Activated T-cell treated with anti-CD3 and anti-CD28 coated beads, Interleukin-2, amount 50 U/mL, for 24 hours (primary cell): ENCODE data around the gene HSD17B3.
"Not testable (repeated sequence)": the region's sequence is repeated elsewhere in the genome, so short reads cannot be mapped to it uniquely, and the experiment has no call there.

Source experiments
- DNase-seq: peaks from one replicate; pipeline ENCODE4 v3.0.0-alpha.2; 2020
- H3K27ac Mint-ChIP-seq: 2 replicates; pipeline ENCODE4 v1.8.0; 2020; ENCODE audit warnings: mild to moderate bottlenecking, mixed read lengths
- H3K27me3 Mint-ChIP-seq: 2 replicates; pipeline ENCODE4 v1.8.0; 2020; ENCODE audit warnings: mixed read lengths
- H3K36me3 Mint-ChIP-seq: 2 replicates; pipeline ENCODE4 v1.8.0; 2020; ENCODE audit warnings: low read depth, mixed read lengths
- H3K4me1 Mint-ChIP-seq: 2 replicates; pipeline ENCODE4 v1.8.0; 2020; ENCODE audit warnings: low read depth, mixed read lengths
- H3K4me3 Mint-ChIP-seq: 2 replicates; pipeline ENCODE4 v1.8.0; 2020; ENCODE audit warnings: mild to moderate bottlenecking, moderate library complexity, mixed read lengths
- H3K9me3 Mint-ChIP-seq: 2 replicates; pipeline ENCODE4 v1.8.0; 2020; ENCODE audit warnings: mixed read lengths

The HSD17B3 gene

DNA sequence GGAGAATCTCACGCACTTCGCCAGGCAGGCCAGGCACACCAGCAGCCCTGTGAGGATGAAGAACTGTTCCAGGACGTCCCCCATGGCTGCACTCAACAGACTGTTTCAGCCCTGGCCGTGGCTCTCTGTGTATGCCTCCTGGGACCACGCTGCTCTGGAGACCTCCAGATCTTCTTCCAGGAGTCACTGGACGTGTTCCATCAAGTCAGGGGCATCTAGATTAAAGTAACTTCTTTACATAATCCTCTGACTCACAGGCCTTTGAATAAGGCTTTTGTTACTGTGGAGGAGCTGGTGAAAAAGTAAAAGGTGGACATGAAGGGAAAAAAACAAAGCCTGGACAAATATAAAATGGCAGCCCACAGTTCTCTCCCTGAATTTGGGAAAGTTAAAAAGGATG, at the start of gene HSD17B3:
Gene HSD17B3, minus strand, starts transcription at position 156 of the 400 bp plus-strand sequence. Its CDS starts 72 bp downstream, at position 84.
- Mint-ChIP-seq H3K36me3 (no peaks in the 10 kb centered on the region), H3K4me1 (no peaks in the 10 kb centered on the region), H3K4me3 (no peak within 1 kb of the TSS), H3K27me3 (no peaks in the 10 kb centered on the region), H3K27ac (no peak within 1 kb of the TSS), H3K9me3 (no peaks in the 10 kb centered on the region)
- DNase-seq, result no peak

DNA sequence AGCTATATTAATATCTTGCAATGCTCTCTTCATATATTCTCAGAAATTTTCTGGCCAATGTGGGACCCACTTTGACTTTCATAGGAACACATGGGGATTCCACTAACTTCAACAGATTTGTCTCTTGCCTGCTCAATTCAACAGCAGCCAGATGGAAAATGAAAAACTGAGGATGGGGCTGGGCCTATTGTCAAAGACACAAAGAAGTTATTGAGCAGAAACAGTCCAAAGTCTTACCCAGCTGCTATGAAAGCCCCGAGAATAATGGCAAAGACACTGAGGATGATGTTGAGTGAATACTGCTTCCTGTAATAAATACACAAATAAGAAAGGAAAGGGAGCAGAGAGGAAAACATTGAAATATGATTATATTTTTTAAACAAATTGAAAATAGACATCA, 48.9 kb upstream of the HSD17B3 start:
- Mint-ChIP-seq H3K27me3 (no peaks in the 10 kb centered on the region), H3K9me3 (no peaks in the 10 kb centered on the region), H3K4me3 (no peak overlapping the region), H3K27ac (no peak overlapping the region), H3K4me1 (no peaks in the 10 kb centered on the region), H3K36me3 (peaks cover 1% of the 10 kb centered on the region)
- DNase-seq, result no peak

DNA sequence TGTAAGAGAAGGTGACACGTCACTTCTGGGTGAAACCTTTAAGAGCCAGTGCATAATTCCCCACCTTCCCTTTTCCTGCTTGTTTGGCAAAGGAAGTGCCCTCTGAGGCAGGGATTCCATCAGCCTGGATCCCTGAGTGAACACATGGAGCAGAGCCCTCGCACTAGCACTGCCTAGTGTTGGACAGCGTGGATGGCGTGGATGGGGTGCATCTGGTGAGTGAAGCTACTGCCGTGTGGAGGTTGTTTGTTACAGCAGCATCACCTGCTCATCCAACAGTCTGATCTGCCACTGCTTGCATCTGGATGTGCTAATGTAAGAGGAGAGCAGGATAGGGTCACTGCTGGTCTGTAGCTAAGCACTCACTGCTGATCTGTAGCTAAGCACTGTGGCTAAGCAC, 46.3 kb upstream of the HSD17B3 start:
- Mint-ChIP-seq H3K27ac (no peak overlapping the region), H3K4me1 (no peaks in the 10 kb centered on the region), H3K27me3 (no peaks in the 10 kb centered on the region), H3K4me3 (no peak overlapping the region), H3K9me3 (no peaks in the 10 kb centered on the region), H3K36me3 (no peaks in the 10 kb centered on the region)
- no peak for DNase-seq

DNA sequence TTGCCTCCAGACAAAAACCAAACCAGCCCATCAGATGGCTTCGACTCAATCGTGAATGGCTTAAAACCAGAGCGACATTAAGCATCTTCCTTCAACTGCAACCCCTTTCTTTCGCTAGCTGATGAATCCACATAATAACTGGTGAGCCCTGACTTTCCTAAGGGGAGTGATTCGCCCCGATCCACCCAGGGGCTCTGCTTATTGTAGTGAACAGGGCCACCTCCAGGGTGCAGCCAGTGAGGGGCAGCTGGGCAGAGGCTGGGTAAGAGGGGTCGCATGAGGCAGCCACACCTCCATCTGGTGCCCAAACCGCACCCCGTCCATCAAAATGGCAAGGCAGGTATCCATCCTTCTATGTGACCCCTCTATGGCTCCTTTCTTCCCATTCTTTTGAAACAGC, 43.6 kb upstream of the HSD17B3 start:
- H3K4me1 Mint-ChIP-seq, result no peaks in the 10 kb centered on the region
- H3K4me3 Mint-ChIP-seq, result no peak overlapping the region
- no peak for DNase-seq
- H3K9me3 Mint-ChIP-seq, result no peaks in the 10 kb centered on the region
- H3K27me3 Mint-ChIP-seq, result no peaks in the 10 kb centered on the region
- no peaks in the 10 kb centered on the region for H3K36me3 Mint-ChIP-seq
- no peak overlapping the region for H3K27ac Mint-ChIP-seq

DNA sequence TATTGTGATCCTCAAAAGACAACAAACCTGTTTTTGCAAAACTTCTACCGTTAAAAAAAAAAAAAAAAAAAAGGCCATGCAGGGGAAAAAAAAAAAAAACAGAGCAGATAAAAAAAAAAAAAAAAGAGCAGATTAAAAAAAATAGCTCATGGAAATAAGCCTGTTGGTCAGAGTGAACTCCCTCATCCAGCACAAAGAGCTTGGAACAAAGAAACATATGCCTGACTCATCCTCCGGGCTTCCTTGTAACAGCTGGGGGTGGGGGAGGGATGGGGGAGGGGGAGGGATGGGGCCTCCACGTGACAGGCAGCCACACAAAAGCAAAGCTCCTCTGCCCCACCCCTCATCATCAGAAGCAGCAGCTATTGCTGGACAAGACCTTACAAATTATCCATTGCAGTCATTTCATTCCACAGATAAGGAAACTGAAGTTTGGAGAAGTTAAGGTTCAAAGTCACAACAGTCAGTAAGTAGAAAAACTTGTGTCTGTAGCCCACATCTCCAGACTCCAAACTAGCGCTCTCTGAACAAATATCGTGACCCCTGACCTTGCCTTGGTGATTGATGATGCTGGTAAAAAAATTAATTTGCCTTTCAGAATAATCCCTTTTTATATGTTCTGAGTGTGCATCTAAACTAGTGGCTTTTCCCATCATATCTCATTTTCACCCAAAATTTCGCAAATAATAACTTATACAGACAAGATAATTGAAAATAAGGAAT, 42.6 kb upstream of the HSD17B3 start:
- H3K36me3 Mint-ChIP-seq, result no peaks in the 10 kb centered on the region
- DNase-seq, result no peak
- no peaks in the 10 kb centered on the region for H3K27me3 Mint-ChIP-seq
- no peak overlapping the region for H3K4me3 Mint-ChIP-seq
- no peak overlapping the region for H3K27ac Mint-ChIP-seq
- H3K9me3 Mint-ChIP-seq, result no peaks in the 10 kb centered on the region
- H3K4me1 Mint-ChIP-seq, result peaks cover 6% of the 10 kb centered on the region

DNA sequence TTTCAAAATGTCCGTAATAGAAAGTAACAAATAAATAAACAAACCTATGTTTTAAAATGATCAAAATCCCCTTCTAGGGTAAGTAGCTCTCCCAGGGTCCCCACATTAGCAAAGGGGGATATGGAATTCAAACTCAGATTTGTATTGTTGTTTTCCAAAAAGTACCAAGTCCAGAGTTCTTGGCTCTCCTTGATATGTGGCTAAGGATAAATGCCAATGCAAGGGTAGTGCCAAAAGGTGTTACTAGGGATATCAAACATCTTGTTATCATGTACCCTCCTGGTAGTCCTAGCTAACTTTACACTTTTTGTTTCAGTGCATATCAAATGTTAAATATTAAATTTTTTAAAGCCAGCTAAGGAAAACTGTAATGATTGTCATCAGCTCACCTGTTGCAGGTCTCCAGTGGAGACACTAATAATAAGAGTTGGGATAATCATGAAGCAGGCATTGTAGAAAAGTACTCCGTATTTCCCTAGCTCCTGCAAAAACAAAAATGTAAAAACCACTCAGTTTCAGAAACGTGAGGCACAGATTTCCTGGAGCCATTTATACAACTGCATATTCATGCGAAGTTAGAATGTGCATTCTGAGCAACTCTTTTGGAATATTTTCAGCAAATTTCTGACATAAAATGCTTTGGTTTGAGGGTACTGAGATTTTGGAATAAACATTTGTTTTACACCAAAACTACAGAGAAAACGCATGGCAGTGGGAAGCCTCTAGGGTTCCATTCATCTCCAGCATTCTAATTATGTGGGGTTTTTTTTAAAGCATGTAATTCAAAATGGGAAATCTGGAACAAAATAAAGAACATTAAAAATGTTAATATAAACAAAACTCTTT, 41.8 kb upstream of the HSD17B3 start:
- no peak for DNase-seq
- Mint-ChIP-seq H3K27me3 (no peaks in the 10 kb centered on the region), H3K4me1 (peaks cover 8% of the 10 kb centered on the region)

DNA sequence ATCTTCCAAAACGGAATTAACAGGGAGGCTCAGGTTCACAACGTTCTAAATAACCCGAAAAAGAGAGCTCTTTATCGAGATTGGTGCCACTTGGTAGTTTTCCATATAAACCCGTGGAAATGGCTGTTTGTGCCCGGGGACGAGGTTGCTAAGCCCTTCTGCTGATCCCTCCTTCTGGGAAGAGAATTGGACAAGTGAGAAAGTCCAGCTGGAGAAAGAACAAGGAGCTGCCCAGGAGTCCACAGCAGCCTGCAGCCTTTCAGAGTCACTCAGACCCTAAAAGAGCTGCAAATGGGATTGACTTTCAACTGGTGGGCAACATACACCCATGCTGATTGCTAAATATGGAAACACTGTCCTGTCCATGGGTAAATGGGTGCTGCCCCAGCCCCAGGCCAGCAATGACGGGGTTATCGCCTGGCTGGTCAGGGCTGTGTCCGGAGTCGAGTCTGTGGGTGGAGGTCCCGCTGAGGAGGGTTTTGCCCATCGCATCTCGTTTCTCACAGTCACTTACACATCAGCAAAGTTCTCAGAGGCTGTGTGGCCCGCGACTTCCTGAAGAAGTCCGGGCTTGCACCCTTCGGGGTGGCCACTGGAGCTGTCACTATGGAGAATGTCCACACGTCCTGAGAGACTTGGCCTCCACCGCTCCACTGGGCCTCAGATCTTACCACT, 40.7 kb upstream of the HSD17B3 start:
- Mint-ChIP-seq H3K4me1 (peaks cover 8% of the 10 kb centered on the region), H3K27ac (no peak overlapping the region), H3K27me3 (no peaks in the 10 kb centered on the region), H3K4me3 (no peak overlapping the region), H3K9me3 (no peaks in the 10 kb centered on the region), H3K36me3 (no peaks in the 10 kb centered on the region)
- no peak for DNase-seq

More for the DNA sequence above, 41.8 kb upstream of the HSD17B3 start:
- no peaks in the 10 kb centered on the region for H3K9me3 Mint-ChIP-seq
- no peak overlapping the region for H3K4me3 Mint-ChIP-seq
- H3K36me3 Mint-ChIP-seq, result no peaks in the 10 kb centered on the region
- H3K27ac Mint-ChIP-seq, result no peak overlapping the region

DNA sequence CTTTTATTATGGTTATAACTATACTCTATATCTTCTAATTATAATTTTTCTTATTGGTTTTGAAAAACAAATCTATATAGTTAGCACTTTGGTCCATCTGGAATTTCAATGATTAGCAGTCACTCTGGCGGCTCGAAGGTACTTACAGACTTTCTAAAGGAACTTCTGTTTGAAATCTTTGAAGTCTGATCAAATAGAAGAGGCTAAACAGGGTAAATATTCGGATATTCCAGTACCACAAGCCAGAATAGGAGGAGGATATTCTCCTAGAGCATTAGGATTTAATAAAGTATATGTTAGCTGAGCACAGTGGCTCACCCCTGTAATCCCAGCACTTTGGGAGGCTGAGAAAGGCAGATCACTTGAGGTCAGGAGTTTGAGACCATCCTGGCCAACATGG, 38.7 kb upstream of the HSD17B3 start:
- no peaks in the 10 kb centered on the region for H3K9me3 Mint-ChIP-seq

DNA sequence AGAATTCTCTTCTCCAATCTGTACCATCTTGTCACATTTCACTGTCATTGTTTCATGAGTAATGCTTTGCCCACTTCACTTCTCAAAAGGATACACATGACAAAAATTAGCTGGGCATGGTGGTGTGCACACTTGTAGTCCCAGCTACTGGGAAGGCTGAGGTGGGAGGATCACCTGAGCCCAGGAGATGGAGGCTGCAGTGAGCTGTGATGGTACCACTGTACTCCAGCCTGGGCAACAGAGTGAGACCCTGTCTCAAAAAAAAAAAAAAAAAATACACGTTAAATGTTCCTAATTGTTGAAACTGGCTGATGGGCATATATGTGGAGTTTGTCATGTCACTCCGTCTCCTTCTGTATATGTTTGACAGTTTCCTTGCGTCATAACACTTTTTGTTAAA, 36.3 kb upstream of the HSD17B3 start:
- H3K27me3 Mint-ChIP-seq, result no peaks in the 10 kb centered on the region
- H3K4me3 Mint-ChIP-seq, result no peak overlapping the region
- DNase-seq, result no peak
- H3K27ac Mint-ChIP-seq, result no peak overlapping the region
- H3K36me3 Mint-ChIP-seq, result no peaks in the 10 kb centered on the region
- H3K9me3 Mint-ChIP-seq, result no peaks in the 10 kb centered on the region
- peaks cover 8% of the 10 kb centered on the region for H3K4me1 Mint-ChIP-seq

More for the DNA sequence above, 38.7 kb upstream of the HSD17B3 start:
- no peaks in the 10 kb centered on the region for H3K36me3 Mint-ChIP-seq
- DNase-seq, result no peak
- H3K27me3 Mint-ChIP-seq, result no peaks in the 10 kb centered on the region
- peaks cover 8% of the 10 kb centered on the region for H3K4me1 Mint-ChIP-seq
- H3K27ac Mint-ChIP-seq, result no peak overlapping the region
- no peak overlapping the region for H3K4me3 Mint-ChIP-seq

DNA sequence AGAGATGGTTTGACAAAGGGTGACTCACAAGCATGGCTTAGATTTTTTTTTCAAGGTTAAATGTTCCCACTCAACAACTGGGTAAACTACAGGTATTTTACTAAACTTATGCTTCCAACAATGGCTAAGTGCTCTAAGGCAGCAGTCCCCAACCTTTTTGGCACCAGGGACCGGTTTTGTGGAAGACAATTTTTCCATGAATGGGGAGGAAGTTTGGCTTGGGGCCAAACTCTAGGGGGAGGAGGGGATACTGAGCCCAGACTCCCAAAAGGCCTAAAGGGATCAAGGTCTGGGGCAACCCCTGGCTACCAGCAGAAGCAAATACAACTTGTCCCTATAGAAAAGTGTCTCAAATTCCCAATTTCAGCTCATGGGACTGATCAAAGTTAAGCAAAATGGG, 32.0 kb upstream of the HSD17B3 start:
- no peaks in the 10 kb centered on the region for H3K27me3 Mint-ChIP-seq
- H3K27ac Mint-ChIP-seq, result no peak overlapping the region
- H3K9me3 Mint-ChIP-seq, result no peaks in the 10 kb centered on the region
- H3K4me1 Mint-ChIP-seq, result no peaks in the 10 kb centered on the region
- H3K36me3 Mint-ChIP-seq, result no peaks in the 10 kb centered on the region
- no peak for DNase-seq
- H3K4me3 Mint-ChIP-seq, result no peak overlapping the region

DNA sequence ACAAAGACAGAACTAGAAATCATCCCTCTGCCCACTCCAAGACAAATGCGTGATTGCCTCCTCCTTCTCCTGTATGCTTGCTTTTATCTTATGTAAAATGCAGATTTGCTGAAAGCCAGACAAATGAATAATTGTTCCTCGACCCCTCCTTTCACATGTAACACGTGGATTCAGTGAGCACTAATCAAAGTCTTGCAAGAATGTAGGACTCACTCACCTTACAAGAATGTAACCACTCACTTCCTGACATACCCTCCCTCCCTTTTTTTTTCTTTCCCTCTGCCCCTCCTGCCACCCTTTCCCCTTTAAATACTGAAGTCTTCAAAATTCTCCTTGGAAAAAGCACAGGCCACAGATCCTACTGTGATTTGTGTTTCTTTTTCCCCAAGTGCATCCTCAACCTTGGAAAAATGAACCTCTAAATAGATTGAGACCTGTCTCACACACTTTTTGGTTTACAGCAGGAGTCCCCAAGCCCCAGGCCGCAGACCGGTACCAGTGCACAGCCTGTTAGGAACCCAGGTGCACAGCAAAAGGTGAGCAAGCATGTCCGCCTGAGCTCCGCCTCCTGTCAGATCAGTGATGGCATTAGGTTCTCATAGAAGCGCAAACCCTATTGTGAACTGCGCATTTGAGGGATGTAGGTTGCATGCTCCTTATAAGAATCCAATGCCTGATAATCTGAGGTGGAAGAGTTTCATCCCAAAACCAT, 29.4 kb upstream of the HSD17B3 start:
- no peak overlapping the region for H3K4me3 Mint-ChIP-seq
- H3K27me3 Mint-ChIP-seq, result no peaks in the 10 kb centered on the region
- H3K9me3 Mint-ChIP-seq, result no peaks in the 10 kb centered on the region
- no peak for DNase-seq
- no peak overlapping the region for H3K27ac Mint-ChIP-seq
- no peaks in the 10 kb centered on the region for H3K4me1 Mint-ChIP-seq
- H3K36me3 Mint-ChIP-seq, result no peaks in the 10 kb centered on the region

DNA sequence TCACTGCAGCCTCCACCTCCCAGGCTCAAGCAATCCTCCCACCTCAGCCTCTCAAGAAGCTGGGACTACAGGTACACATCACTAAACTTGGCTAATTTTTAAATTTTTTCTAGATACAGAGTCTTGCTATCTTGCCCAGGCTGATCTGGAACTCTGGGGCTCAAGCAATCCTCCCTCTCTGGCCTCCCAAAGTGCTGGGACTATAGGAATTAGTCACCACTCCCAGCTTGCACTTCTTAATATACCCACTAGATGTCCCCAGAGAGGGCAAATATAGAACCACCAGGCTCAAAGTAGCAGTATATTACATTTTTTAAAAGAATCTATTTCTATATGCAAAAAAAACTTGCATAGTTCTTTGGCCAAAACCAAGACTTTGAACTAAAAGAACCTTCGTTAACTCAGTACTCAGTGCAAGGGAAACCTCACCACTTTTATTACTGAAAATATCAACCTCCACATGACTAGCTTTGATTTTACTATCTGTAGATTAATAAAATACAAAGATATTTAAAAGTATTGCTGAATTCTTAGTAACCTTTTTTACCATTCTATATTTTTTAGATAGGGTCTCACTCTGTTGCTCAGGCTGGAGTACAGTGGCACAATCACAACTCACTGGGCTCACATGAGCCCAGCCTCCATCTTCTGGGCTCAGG, 25.8 kb upstream of the HSD17B3 start:
- H3K36me3 Mint-ChIP-seq, result no peaks in the 10 kb centered on the region
- no peak overlapping the region for H3K27ac Mint-ChIP-seq
- H3K4me3 Mint-ChIP-seq, result no peak overlapping the region
- no peaks in the 10 kb centered on the region for H3K4me1 Mint-ChIP-seq
- no peaks in the 10 kb centered on the region for H3K27me3 Mint-ChIP-seq
- peak; percentile 34 for DNase-seq
- no peaks in the 10 kb centered on the region for H3K9me3 Mint-ChIP-seq

DNA sequence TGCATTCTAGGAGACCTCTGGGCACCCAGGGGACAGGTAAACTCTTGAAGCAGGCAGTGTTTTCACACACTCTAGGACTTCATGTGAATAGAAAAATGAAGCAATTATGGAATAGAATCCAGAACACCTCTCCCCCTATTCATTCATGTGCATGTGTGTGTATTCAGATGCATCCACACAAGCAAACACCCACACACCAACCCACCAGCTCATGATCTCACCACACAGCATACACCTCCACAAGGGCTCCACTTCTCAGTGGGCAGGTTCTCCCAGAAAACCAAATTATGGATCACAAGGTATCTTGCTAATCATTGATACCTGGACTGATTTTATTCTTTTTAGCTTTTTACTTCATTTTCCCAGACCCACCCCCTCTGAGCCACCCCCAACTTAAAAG, 21.2 kb upstream of the HSD17B3 start:
- no peak for DNase-seq
- Mint-ChIP-seq H3K27me3 (no peaks in the 10 kb centered on the region), H3K4me3 (no peak overlapping the region), H3K9me3 (no peaks in the 10 kb centered on the region), H3K4me1 (no peaks in the 10 kb centered on the region), H3K36me3 (no peaks in the 10 kb centered on the region), H3K27ac (no peak overlapping the region)

DNA sequence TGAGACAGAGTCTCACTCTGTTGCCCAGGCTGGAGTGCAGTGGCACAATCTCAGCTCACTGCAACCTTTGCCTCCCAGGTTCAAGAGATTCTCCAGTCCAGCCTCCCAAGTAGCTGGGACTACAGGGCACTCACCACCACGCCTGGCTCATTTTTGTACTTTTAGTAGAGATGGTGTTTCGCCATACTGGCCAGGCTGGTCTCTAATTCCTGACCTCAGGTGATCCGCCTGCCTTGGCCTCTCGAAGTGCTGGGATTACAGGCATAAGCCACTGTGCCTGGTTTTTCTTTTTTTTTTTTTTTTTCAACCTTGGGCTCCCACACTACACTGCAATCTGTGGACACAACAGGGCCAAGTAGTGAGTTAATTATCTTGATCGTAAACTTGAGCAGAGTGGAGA, 20.8 kb upstream of the HSD17B3 start:
- H3K36me3 Mint-ChIP-seq, H3K9me3 Mint-ChIP-seq, H3K27me3 Mint-ChIP-seq, H3K4me3 Mint-ChIP-seq, H3K4me1 Mint-ChIP-seq, DNase-seq, H3K27ac Mint-ChIP-seq: not testable (repeated sequence)
